T-helper 1 cell treated with Interleukin-12 subunit alpha and Interleukin-12 subunit beta and Interleukin-4 antibody, amounts not matched to agents 30 μg/mL and 1 μg/mL, for 36 hours (primary cell): ENCODE measurements around the gene RAB15.

Experiments
- H3K27ac Mint-ChIP-seq: one replicate; pipeline ENCODE4 v1.8.0; 2021; ENCODE audit warnings: mild to moderate bottlenecking, mixed read lengths
- H3K27me3 Mint-ChIP-seq: one replicate; pipeline ENCODE4 v1.8.0; 2021; ENCODE audit warnings: low read depth, mixed read lengths
- H3K36me3 Mint-ChIP-seq: one replicate; pipeline ENCODE4 v1.8.0; 2021; ENCODE audit warnings: low read depth, mixed read lengths
- H3K4me1 Mint-ChIP-seq: one replicate; pipeline ENCODE4 v1.8.0; 2021; ENCODE audit warnings: low read depth, mixed read lengths
- H3K4me3 Mint-ChIP-seq: one replicate; pipeline ENCODE4 v1.8.0; 2021; ENCODE audit warnings: mild to moderate bottlenecking, moderate library complexity, mixed read lengths
- H3K9me3 Mint-ChIP-seq: one replicate; pipeline ENCODE4 v1.8.0; 2021; ENCODE audit warnings: mixed read lengths

The RAB15 gene

GRCh38 chr14:64954491-64955240, 17.5 kb downstream of the RAB15 start:
- Mint-ChIP-seq H3K27me3 (no peaks in the 10 kb centered on the region), H3K4me3 (no peak overlapping the region), H3K36me3 (peaks cover 4% of the 10 kb centered on the region), H3K4me1 (peaks cover 7% of the 10 kb centered on the region), H3K27ac (no peak overlapping the region), H3K9me3 (no peaks in the 10 kb centered on the region)

- Mint-ChIP-seq H3K27ac (no peak overlapping the region), H3K4me1 (peaks cover 7% of the 10 kb centered on the region), H3K4me3 (no peak overlapping the region), H3K9me3 (no peaks in the 10 kb centered on the region), H3K27me3 (no peaks in the 10 kb centered on the region), H3K36me3 (peaks cover 5% of the 10 kb centered on the region)
These were observed 18.5 kb downstream of the RAB15 start for GRCh38 chr14:64953661-64954060.

GRCh38 chr14:64953310-64953654, 18.9 kb downstream of the RAB15 start:
- H3K27me3 Mint-ChIP-seq = no peaks in the 10 kb centered on the region
- no peak overlapping the region for H3K27ac Mint-ChIP-seq
- no peak overlapping the region for H3K4me3 Mint-ChIP-seq
- peaks cover 7% of the 10 kb centered on the region for H3K4me1 Mint-ChIP-seq
- no peaks in the 10 kb centered on the region for H3K9me3 Mint-ChIP-seq
- H3K36me3 Mint-ChIP-seq = peaks cover 6% of the 10 kb centered on the region

GRCh38 chr14:64952598-64953309, 19.4 kb downstream of the RAB15 start:
- H3K4me1 Mint-ChIP-seq = peaks cover 7% of the 10 kb centered on the region
- H3K9me3 Mint-ChIP-seq = no peaks in the 10 kb centered on the region
- H3K36me3 Mint-ChIP-seq = peaks cover 9% of the 10 kb centered on the region
- H3K27ac Mint-ChIP-seq = no peak overlapping the region
- no peak overlapping the region for H3K4me3 Mint-ChIP-seq
- H3K27me3 Mint-ChIP-seq = no peaks in the 10 kb centered on the region

- Mint-ChIP-seq H3K27ac (no peak overlapping the region), H3K27me3 (no peaks in the 10 kb centered on the region), H3K9me3 (no peaks in the 10 kb centered on the region), H3K4me1 (peaks cover 12% of the 10 kb centered on the region), H3K36me3 (peaks cover 13% of the 10 kb centered on the region), H3K4me3 (no peak overlapping the region)
These were observed 20.4 kb downstream of the RAB15 start for GRCh38 chr14:64951724-64952123.

- H3K27me3 Mint-ChIP-seq = no peaks in the 10 kb centered on the region
- H3K9me3 Mint-ChIP-seq = no peaks in the 10 kb centered on the region
- H3K4me3 Mint-ChIP-seq = no peak overlapping the region
- H3K27ac Mint-ChIP-seq = no peak overlapping the region
- H3K4me1 Mint-ChIP-seq = peaks cover 12% of the 10 kb centered on the region
- H3K36me3 Mint-ChIP-seq = peaks cover 13% of the 10 kb centered on the region
These were observed 20.8 kb downstream of the RAB15 start for GRCh38 chr14:64951291-64951690.

GRCh38 chr14:64950889-64951288, 21.2 kb downstream of the RAB15 start:
- H3K27me3 Mint-ChIP-seq = no peaks in the 10 kb centered on the region
- H3K4me1 Mint-ChIP-seq = peaks cover 12% of the 10 kb centered on the region
- H3K36me3 Mint-ChIP-seq = peaks cover 13% of the 10 kb centered on the region
- H3K4me3 Mint-ChIP-seq = no peak overlapping the region
- H3K27ac Mint-ChIP-seq = no peak overlapping the region
- no peaks in the 10 kb centered on the region for H3K9me3 Mint-ChIP-seq

- Mint-ChIP-seq H3K27me3 (no peaks in the 10 kb centered on the region), H3K27ac (peak overlapping the region; percentile 45), H3K4me3 (no peak overlapping the region), H3K36me3 (peaks cover 17% of the 10 kb centered on the region), H3K9me3 (no peaks in the 10 kb centered on the region), H3K4me1 (peaks cover 13% of the 10 kb centered on the region)
These were observed 23.4 kb downstream of the RAB15 start for GRCh38 chr14:64948612-64949210.

- Mint-ChIP-seq H3K27me3 (no peaks in the 10 kb centered on the region), H3K4me1 (peaks cover 20% of the 10 kb centered on the region), H3K27ac (no peak overlapping the region), H3K4me3 (no peak overlapping the region), H3K36me3 (peaks cover 17% of the 10 kb centered on the region), H3K9me3 (no peaks in the 10 kb centered on the region)
These were observed 24.2 kb downstream of the RAB15 start for GRCh38 chr14:64947710-64948611.

GRCh38 chr14:64946310-64947045, 25.7 kb downstream of the RAB15 start:
- peaks cover 19% of the 10 kb centered on the region for H3K36me3 Mint-ChIP-seq
- no peaks in the 10 kb centered on the region for H3K27me3 Mint-ChIP-seq
- no peaks in the 10 kb centered on the region for H3K9me3 Mint-ChIP-seq
- no peak overlapping the region for H3K4me3 Mint-ChIP-seq
- H3K4me1 Mint-ChIP-seq = peaks cover 14% of the 10 kb centered on the region
- peak overlapping the region; percentile 59 for H3K27ac Mint-ChIP-seq

GRCh38 chr14:64945431-64946178, 26.5 kb downstream of the RAB15 start:
- Mint-ChIP-seq H3K27me3 (no peaks in the 10 kb centered on the region), H3K36me3 (peaks cover 17% of the 10 kb centered on the region), H3K4me1 (peaks cover 14% of the 10 kb centered on the region), H3K4me3 (no peak overlapping the region), H3K9me3 (no peaks in the 10 kb centered on the region), H3K27ac (no peak overlapping the region)

GRCh38 chr14:64944861-64945260, 27.3 kb downstream of the RAB15 start:
- Mint-ChIP-seq H3K36me3 (peaks cover 22% of the 10 kb centered on the region), H3K9me3 (no peaks in the 10 kb centered on the region), H3K27me3 (no peaks in the 10 kb centered on the region), H3K4me3 (no peak overlapping the region), H3K4me1 (peaks cover 14% of the 10 kb centered on the region), H3K27ac (no peak overlapping the region)

GRCh38 chr14:64944041-64944440, 28.1 kb downstream of the RAB15 start:
- peaks cover 14% of the 10 kb centered on the region for H3K4me1 Mint-ChIP-seq
- H3K27me3 Mint-ChIP-seq = no peaks in the 10 kb centered on the region
- peaks cover 21% of the 10 kb centered on the region for H3K36me3 Mint-ChIP-seq
- H3K4me3 Mint-ChIP-seq = no peak overlapping the region
- H3K9me3 Mint-ChIP-seq = no peaks in the 10 kb centered on the region
- no peak overlapping the region for H3K27ac Mint-ChIP-seq
